Measurements from ENCODE around the gene RELT. TPM values are rescaled to one million over a fixed set of nuclear protein-coding genes. Genes with fewer than 3 reads are reported as not detected.
A peak's percentile ranks its signal among the peaks of the same experiment; 100 is the strongest.

RELT gene
- total RNA-seq, result 10 to 100 TPM in 1 of 5 donors, 1 to 10 TPM in 2, not detected in 2; 2.2 to 18.7 (median 2.9) TPM
- 1 to 10 TPM; 1.2 to 1.6 (median 1.2) TPM for polyA plus RNA-seq
- long read RNA-seq, donor 1, result 0 reads
- long read RNA-seq, donor 2, result 0 reads
- long read RNA-seq, donor 3, partial matches to known transcripts, result 0 of 1 reads
- long read RNA-seq, donor 3, other reads (novel, unspliced or antisense), result 0 of 1 reads
- long read RNA-seq, donor 4, result 0 reads
- long read RNA-seq, donor 5, result 0 reads
- long read RNA-seq, donor 6, partial matches to known transcripts, result 0 of 1 reads
- long read RNA-seq, donor 6, other reads (novel, unspliced or antisense), result 0 of 1 reads
- long read RNA-seq, donor 7, result 0 reads
- long read RNA-seq, donor 8, result 0 reads
- long read RNA-seq, donor 9, result 0 reads
- long read RNA-seq, donor 10, result 0 reads

DNA sequence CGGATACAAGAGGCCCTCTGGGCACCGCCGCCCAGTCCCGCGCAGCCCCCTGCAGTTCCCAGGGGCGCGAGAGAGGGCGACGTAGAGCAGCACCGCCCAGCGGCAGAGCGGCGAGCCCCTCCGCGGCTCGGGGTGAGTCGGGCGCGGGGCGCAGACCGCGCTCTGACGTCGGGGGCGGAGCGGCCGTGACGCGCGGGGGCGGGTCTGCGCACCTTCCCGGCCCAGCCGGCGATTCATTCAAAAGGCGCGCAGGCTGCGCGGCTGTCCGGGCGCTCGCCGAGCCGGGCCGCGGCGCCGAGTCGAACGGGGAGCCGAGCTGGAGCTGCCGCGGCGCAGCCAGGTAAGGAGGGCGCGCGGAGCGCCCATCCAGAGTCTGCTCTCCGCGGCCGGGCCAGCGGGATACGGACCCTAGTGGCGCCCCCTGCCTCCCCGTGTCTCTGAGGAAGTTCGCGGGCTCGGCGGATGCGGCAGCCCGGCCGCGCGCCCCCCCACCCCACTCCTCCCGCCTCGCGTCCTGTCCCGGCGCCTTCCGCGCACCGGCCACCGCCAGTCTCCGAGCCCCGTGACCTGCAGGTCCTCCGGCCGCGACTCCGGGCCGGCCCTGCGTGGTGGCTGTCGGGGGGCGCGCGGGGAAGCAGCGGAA is at the start of gene RELT:
Gene RELT (plus strand): TSS at position 240 of the 643 bp plus-strand sequence. CDS start 12,738 bp downstream, outside the sequence.
- intact Hi-C loops (cut with DNase I; ENCODE audit: low total_unique reads), result no loop called here
- H3K9me3 ChIP-seq, result no peaks in the 10 kb centered on the region
- DNase-seq, result peak; percentile 92 to 98
- no peaks in the 10 kb centered on the region for H3K27me3 ChIP-seq
- peak within 1 kb of the TSS; percentile 69 to 91 (median 87) for H3K27ac ChIP-seq
- peak in 5 of 7 experiments; percentile 73 to 99 (median 96) for TF ChIP-seq CTCF (IDR thresholded peaks at IDR 0.05)
- no peak for TF ChIP-seq POLR2A (IDR thresholded peaks at IDR 0.05)
- TF ChIP-seq POLR2AphosphoS5 (IDR thresholded peaks at IDR 0.05), result peak; percentile 44 to 93 (median 86)
- peak within 1 kb of the TSS; percentile 59 to 72 (median 64) for H3K4me3 ChIP-seq
- peaks cover 6 to 63% (median 28%) of the 10 kb centered on the region in 4 donors for H3K4me1 ChIP-seq
- no peaks in the 10 kb centered on the region for H3K36me3 ChIP-seq
- 0 to 1% (median 0%) methylated on average over 30 to 96 of the region's 96 CpGs for WGBS, 5 donors

DNA sequence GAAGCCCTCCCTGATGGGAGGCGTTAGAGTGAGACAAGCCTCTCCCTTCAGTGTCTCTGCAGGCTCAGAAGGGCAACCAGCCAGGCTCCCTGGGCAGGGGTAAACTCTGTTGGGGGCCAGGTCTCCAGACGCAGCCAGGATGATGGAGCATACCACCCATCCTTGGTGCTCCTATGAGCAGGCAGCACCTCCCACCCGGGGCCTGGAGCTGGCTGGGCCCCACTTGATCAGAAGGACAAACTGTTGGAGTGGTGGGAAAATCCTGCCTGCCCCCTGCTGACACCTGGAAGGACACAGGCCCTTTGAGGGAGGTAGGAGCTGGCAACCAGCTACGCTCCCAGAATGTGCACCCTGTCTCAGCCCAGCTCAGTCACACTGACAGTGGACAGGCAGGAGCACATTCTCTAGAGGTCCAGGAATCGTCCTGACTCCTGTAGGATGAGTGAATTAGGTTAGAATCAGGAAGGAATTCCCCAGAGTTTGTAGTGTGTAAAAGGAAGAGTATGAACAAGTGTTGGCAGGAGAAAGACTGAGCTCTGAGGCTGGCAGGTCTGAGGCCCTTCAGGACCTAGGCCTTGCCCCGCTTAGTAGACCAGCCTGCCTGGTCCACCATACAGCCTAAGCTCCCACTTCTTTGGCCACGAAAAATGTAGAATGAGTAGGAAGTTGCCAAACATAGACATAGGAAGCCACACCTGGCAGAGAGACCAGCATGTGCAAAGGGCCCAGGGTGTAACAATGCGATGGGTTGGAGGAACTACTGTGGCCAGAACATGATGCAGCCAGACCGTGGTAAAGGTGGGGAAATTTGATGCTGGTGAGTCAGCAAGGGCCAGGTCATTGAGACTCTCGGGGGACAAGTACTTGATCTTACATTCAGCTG is 49.0 kb upstream of the RELT start:
- no peaks in the 10 kb centered on the region for H3K27me3 ChIP-seq
- DNase-seq, result peak in 1 of 2 donors; percentile 23
- WGBS, 5 donors, result 60 to 74% (median 69%) methylated on average over 9 to 10 of the region's 10 CpGs
- peaks cover 58 to 98% (median 80%) of the 10 kb centered on the region in 4 donors for H3K4me1 ChIP-seq
- no peaks in the 10 kb centered on the region for H3K36me3 ChIP-seq
- H3K9me3 ChIP-seq, result no peaks in the 10 kb centered on the region
- no peak for TF ChIP-seq EP300 (IDR thresholded peaks at IDR 0.05)
- TF ChIP-seq POLR2AphosphoS5 (IDR thresholded peaks at IDR 0.05), result no peak
- TF ChIP-seq CTCF (IDR thresholded peaks at IDR 0.05), result no peak
- no peak for TF ChIP-seq POLR2A (IDR thresholded peaks at IDR 0.05)
- intact Hi-C loops (cut with DNase I; ENCODE audit: low total_unique reads), result no loop called here
- no peak overlapping the region for H3K4me3 ChIP-seq
- H3K27ac ChIP-seq, result peak overlapping the region in 4 of 5 donors; percentile 21 to 95 (median 86)

GRCh38 chr11:73327812-73328364 is 48.3 kb upstream of the RELT start:
- no peak for DNase-seq
- intact Hi-C loops (cut with DNase I; ENCODE audit: low total_unique reads), result no loop called here
- no peaks in the 10 kb centered on the region for H3K9me3 ChIP-seq
- H3K27ac ChIP-seq, result peak overlapping the region in 4 of 5 donors; percentile 21 to 95 (median 86)
- H3K27me3 ChIP-seq, result no peaks in the 10 kb centered on the region
- TF ChIP-seq POLR2A (IDR thresholded peaks at IDR 0.05) (no peak), CTCF (IDR thresholded peaks at IDR 0.05) (no peak)
- H3K4me1 ChIP-seq, result peaks cover 52 to 98% (median 76%) of the 10 kb centered on the region in 4 donors
- WGBS, 5 donors, result 62 to 83% (median 72%) methylated on average over 4 of the region's 4 CpGs
- no peak overlapping the region for H3K4me3 ChIP-seq
- H3K36me3 ChIP-seq, result no peaks in the 10 kb centered on the region
